Measurements from ENCODE around the gene OSCP1. TPM values are rescaled to one million over a fixed set of nuclear protein-coding genes. Genes with fewer than 3 reads are reported as not detected.

OSCP1 gene
- total RNA-seq, 1 donor = 0.21 TPM

- Histone ChIP-seq H3K9me3 (ENCODE audit: low read depth, low read length) (no peaks in the 10 kb centered on the region), H3K4me1 (ENCODE audit: insufficient read depth, low read length) (peaks cover 17% of the 10 kb centered on the region), H3K4me3 (ENCODE audit: low read length) (peak overlapping the region; percentile 96), H3K27me3 (ENCODE audit: insufficient read depth, low read length) (no peaks in the 10 kb centered on the region)
These were observed 14.5 kb upstream of the OSCP1 start for GRCh38 chr1:36464605-36465393.

- no peaks in the 10 kb centered on the region for H3K27me3 ChIP-seq (ENCODE audit: insufficient read depth, low read length)
- H3K4me3 ChIP-seq (ENCODE audit: low read length) = peak within 1 kb of the TSS; percentile 96
- peaks cover 23% of the 10 kb centered on the region for H3K4me1 ChIP-seq (ENCODE audit: insufficient read depth, low read length)
- no peaks in the 10 kb centered on the region for H3K9me3 ChIP-seq (ENCODE audit: low read depth, low read length)
These were observed 13.8 kb upstream of the OSCP1 start, which contains the start of gene MRPS15 for GRCh38 chr1:36463803-36464604. Gene MRPS15, minus strand, starts transcription at chr1:36464384. Its CDS starts 109 bp downstream, at chr1:36464275.

DNA sequence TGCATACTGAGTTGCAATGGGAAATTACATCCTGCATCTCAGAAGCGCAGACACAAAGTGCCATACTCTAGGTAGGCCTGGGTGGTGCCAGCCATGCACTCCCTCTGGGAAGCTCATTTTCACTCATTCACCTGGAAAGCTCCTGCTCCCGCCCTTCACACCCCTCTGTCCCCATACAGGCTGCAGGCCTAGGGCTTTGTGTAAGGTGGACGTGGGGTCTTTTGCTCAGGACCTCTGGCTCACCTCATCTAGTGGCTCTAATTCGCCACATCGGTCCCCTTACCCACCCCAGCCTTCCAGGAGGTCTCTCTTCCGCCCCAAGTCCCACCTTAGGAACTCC is 13.2 kb upstream of the OSCP1 start:
- Histone ChIP-seq H3K9me3 (ENCODE audit: low read depth, low read length) (no peaks in the 10 kb centered on the region), H3K4me3 (ENCODE audit: low read length) (peak overlapping the region; percentile 96), H3K4me1 (ENCODE audit: insufficient read depth, low read length) (peaks cover 28% of the 10 kb centered on the region), H3K27me3 (ENCODE audit: insufficient read depth, low read length) (no peaks in the 10 kb centered on the region)

- H3K4me1 ChIP-seq (ENCODE audit: insufficient read depth, low read length) = peaks cover 41% of the 10 kb centered on the region
- H3K27me3 ChIP-seq (ENCODE audit: insufficient read depth, low read length) = no peaks in the 10 kb centered on the region
- no peak overlapping the region for H3K4me3 ChIP-seq (ENCODE audit: low read length)
- no peaks in the 10 kb centered on the region for H3K9me3 ChIP-seq (ENCODE audit: low read depth, low read length)
These were observed 8.7 kb upstream of the OSCP1 start for GRCh38 chr1:36458910-36459309.

GRCh38 chr1:36457691-36458090 is 7.4 kb upstream of the OSCP1 start:
- H3K4me3 ChIP-seq (ENCODE audit: low read length) = no peak overlapping the region
- peaks cover 30% of the 10 kb centered on the region for H3K4me1 ChIP-seq (ENCODE audit: insufficient read depth, low read length)

DNA sequence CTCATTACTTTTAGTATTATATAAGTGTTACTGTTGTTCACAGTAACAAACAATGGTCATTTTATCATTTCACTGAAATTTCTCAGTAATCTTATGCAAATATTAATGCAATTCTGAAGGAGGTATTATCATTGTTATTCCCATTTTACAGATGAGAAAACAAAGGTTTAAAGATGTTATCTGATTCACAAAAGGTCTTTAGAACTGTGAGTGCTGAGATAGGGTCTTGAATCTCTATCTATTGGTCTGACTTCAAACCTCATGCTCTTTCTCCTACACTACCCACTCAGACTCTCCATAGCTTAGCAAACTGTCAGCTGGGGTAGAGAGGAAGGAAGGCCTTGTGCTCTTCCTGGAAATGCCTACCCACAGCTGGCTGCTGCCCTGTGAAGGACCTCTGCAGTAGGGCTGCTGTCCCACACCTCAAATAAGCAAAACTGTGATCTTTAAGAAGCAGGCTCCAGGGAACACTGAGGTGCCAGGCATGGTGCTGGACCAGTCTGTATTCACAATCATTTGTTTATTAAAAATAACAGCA is 6.2 kb upstream of the OSCP1 start:
- Histone ChIP-seq H3K9me3 (ENCODE audit: low read depth, low read length) (no peaks in the 10 kb centered on the region), H3K27me3 (ENCODE audit: insufficient read depth, low read length) (no peaks in the 10 kb centered on the region), H3K4me1 (ENCODE audit: insufficient read depth, low read length) (peaks cover 30% of the 10 kb centered on the region), H3K4me3 (ENCODE audit: low read length) (no peak overlapping the region)

More at GRCh38 chr1:36457691-36458090, 7.4 kb upstream of the OSCP1 start:
- Histone ChIP-seq H3K27me3 (ENCODE audit: insufficient read depth, low read length) (no peaks in the 10 kb centered on the region), H3K9me3 (ENCODE audit: low read depth, low read length) (no peaks in the 10 kb centered on the region)

DNA sequence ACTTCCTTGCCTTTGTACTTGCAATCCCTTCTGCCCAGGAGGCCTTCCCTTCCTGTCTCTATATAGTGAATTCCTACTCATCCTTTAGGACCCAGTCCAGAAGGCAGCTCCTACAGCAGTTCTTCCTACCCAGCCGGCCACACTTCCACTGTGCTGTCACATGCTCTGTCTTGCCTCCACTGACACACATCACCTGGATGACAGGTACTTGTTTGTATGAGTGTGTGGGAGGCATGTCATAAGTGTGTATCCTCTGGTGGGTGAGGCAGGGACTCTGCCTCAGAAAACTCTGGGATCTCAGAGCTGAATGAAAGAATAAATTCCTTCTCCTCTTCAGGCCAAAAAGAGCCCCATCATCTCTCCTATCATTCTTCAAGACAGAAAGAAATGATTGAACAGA is 5.1 kb upstream of the OSCP1 start:
- Histone ChIP-seq H3K9me3 (ENCODE audit: low read depth, low read length) (no peaks in the 10 kb centered on the region), H3K27me3 (ENCODE audit: insufficient read depth, low read length) (no peaks in the 10 kb centered on the region), H3K4me3 (ENCODE audit: low read length) (no peak overlapping the region), H3K4me1 (ENCODE audit: insufficient read depth, low read length) (peaks cover 39% of the 10 kb centered on the region)

GRCh38 chr1:36453600-36454388 is 3.5 kb upstream of the OSCP1 start:
- Histone ChIP-seq H3K4me1 (ENCODE audit: insufficient read depth, low read length) (peaks cover 36% of the 10 kb centered on the region), H3K27me3 (ENCODE audit: insufficient read depth, low read length) (no peaks in the 10 kb centered on the region), H3K9me3 (ENCODE audit: low read depth, low read length) (no peaks in the 10 kb centered on the region), H3K4me3 (ENCODE audit: low read length) (no peak overlapping the region)

DNA sequence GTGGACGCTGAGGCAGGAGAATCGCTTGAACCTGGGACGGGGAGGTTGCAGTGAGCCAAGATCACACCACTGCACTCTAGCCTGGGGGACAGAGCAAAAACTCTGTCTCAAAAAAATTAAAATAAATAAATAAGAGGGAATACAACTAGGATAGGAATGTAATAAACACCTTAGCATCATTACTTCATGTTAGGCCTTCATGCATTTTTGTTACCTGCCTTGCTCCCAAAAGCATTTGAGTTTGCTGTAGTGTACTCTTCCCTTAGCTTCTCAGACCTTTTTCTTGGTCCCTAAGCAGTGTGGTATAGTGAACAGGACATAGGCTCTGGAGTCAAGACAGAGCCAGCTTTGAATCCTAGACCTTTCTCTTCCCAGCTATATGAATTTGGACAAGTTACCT is 2.8 kb upstream of the OSCP1 start:
- Histone ChIP-seq H3K4me3 (ENCODE audit: low read length) (no peak overlapping the region), H3K4me1 (ENCODE audit: insufficient read depth, low read length) (peaks cover 28% of the 10 kb centered on the region), H3K27me3 (ENCODE audit: insufficient read depth, low read length) (no peaks in the 10 kb centered on the region), H3K9me3 (ENCODE audit: low read depth, low read length) (no peaks in the 10 kb centered on the region)

GRCh38 chr1:36450919-36451305 is 661 bp upstream of the OSCP1 start:
- Histone ChIP-seq H3K9me3 (ENCODE audit: low read depth, low read length) (no peaks in the 10 kb centered on the region), H3K4me1 (ENCODE audit: insufficient read depth, low read length) (peaks cover 25% of the 10 kb centered on the region), H3K27me3 (ENCODE audit: insufficient read depth, low read length) (no peaks in the 10 kb centered on the region), H3K4me3 (ENCODE audit: low read length) (peak overlapping the region; percentile 62)

- no peaks in the 10 kb centered on the region for H3K9me3 ChIP-seq (ENCODE audit: low read depth, low read length)
- H3K4me1 ChIP-seq (ENCODE audit: insufficient read depth, low read length) = peaks cover 25% of the 10 kb centered on the region
- H3K4me3 ChIP-seq (ENCODE audit: low read length) = no peak overlapping the region
- no peaks in the 10 kb centered on the region for H3K27me3 ChIP-seq (ENCODE audit: insufficient read depth, low read length)
These were observed 1.7 kb downstream of the OSCP1 start for GRCh38 chr1:36448530-36449056.

- Histone ChIP-seq H3K9me3 (ENCODE audit: low read depth, low read length) (no peaks in the 10 kb centered on the region), H3K4me1 (ENCODE audit: insufficient read depth, low read length) (peaks cover 25% of the 10 kb centered on the region), H3K4me3 (ENCODE audit: low read length) (no peak overlapping the region), H3K27me3 (ENCODE audit: insufficient read depth, low read length) (no peaks in the 10 kb centered on the region)
These were observed 2.8 kb downstream of the OSCP1 start for GRCh38 chr1:36447450-36447849.

GRCh38 chr1:36446746-36447145 is 3.5 kb downstream of the OSCP1 start:
- Histone ChIP-seq H3K27me3 (ENCODE audit: insufficient read depth, low read length) (no peaks in the 10 kb centered on the region), H3K4me3 (ENCODE audit: low read length) (no peak overlapping the region), H3K4me1 (ENCODE audit: insufficient read depth, low read length) (peaks cover 25% of the 10 kb centered on the region), H3K9me3 (ENCODE audit: low read depth, low read length) (no peaks in the 10 kb centered on the region)

- Histone ChIP-seq H3K9me3 (ENCODE audit: low read depth, low read length) (no peaks in the 10 kb centered on the region), H3K4me3 (ENCODE audit: low read length) (no peak overlapping the region), H3K27me3 (ENCODE audit: insufficient read depth, low read length) (no peaks in the 10 kb centered on the region), H3K4me1 (ENCODE audit: insufficient read depth, low read length) (peaks cover 24% of the 10 kb centered on the region)
These were observed 4.0 kb downstream of the OSCP1 start for GRCh38 chr1:36446271-36446670.

Data from mononuclear cell (primary cell).